ENCODE measurements around the gene ARF6.

GRCh38 chr14:49879646-49880204 is 13.2 kb upstream of the ARF6 start:
- peak; percentile 85 for TF ChIP-seq CTCF (IDR thresholded peaks at IDR 0.05; ENCODE audit: low read depth, low read length)
- TF ChIP-seq MAX (IDR thresholded peaks at IDR 0.05; ENCODE audit: low read depth, low read length) = 0 out of 2 replicates have a peak, but pooled peaks have one; percentile 19
- TF ChIP-seq POLR2A (IDR thresholded peaks at IDR 0.05; ENCODE audit: extremely low read depth, insufficient read length) = no peak

All from NB4 (cell line).